ENCODE data around the gene GPC4.

DNA sequence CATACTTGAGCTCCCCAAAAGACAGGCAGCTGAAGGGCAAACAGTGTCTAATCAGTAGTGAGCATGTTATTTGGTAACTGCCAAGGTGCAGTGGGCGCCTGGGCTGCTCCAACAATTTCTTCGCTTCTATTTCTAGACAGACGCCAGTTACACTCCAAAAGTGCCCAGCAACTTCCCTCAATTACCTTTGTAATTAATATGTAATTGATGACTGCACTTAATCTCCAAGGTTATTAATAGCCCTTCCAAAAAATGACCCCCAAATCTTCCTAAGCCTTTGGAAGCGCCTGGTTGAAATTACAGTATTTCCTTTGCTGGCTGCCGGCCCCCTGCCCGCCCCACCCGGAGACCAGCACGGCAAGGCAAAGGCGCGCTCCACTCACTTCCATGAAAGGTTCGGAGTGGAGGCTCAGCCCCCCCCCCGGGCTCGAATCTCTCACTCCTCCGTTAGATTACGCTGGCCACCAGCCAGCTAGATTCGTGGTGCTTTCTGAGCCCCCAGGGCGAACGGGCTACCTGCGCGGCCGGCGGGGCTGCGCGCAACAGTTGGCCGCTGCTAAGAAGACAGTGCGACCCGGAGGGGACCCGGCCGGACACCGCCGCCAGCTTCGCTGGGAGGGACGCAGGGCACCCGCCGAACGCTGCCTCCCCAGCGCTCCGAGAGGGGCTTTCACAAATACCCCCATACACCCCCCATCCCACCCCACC, 1.9 kb downstream of the GPC4 start:
- TF ChIP-seq, protein P1, sequence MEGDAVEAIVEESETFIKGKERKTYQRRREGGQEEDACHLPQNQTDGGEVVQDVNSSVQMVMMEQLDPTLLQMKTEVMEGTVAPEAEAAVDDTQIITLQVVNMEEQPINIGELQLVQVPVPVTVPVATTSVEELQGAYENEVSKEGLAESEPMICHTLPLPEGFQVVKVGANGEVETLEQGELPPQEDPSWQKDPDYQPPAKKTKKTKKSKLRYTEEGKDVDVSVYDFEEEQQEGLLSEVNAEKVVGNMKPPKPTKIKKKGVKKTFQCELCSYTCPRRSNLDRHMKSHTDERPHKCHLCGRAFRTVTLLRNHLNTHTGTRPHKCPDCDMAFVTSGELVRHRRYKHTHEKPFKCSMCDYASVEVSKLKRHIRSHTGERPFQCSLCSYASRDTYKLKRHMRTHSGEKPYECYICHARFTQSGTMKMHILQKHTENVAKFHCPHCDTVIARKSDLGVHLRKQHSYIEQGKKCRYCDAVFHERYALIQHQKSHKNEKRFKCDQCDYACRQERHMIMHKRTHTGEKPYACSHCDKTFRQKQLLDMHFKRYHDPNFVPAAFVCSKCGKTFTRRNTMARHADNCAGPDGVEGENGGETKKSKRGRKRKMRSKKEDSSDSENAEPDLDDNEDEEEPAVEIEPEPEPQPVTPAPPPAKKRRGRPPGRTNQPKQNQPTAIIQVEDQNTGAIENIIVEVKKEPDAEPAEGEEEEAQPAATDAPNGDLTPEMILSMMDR (IDR thresholded peaks at IDR 0.05) = no peak
- TF ChIP-seq POLR2AphosphoS5 (IDR thresholded peaks at IDR 0.05; ENCODE audit: low read depth, low read length) (no peak), SIN3A (IDR thresholded peaks at IDR 0.05; ENCODE audit: borderline replicate concordance, insufficient read depth, low read depth, low read length) (no peak), TCF7L2 (IDR thresholded peaks at IDR 0.05; ENCODE audit: low read depth, low read length) (no peak)
